ENCODE measurements around the gene MCU. TPM values are rescaled to one million over a fixed set of nuclear protein-coding genes. Genes with fewer than 3 reads are reported as not detected.

Gene MCU
- polyA plus RNA-seq, 1 donor (not counting 4 experiments of a cell fraction or from before 2014, with no cell fraction given), result 103 TPM

- H3K27me3 ChIP-seq (ENCODE audit: control insufficient read depth, extremely low read depth, insufficient read depth, low read length), result no peaks in the 10 kb centered on the region
- dilution Hi-C loops (cut with MboI; ENCODE audit: extremely low pct_ligation_motif_present, low sequenced_read_pairs), result no loop called here
Measured at GRCh38 chr10:72702868-72703581, 11.1 kb downstream of the MCU start.

GRCh38 chr10:72704117-72704516 lies 12.2 kb downstream of the MCU start:
- Histone ChIP-seq H3K9ac (ENCODE audit: control insufficient read depth, extremely low read depth, insufficient read depth, low read length) (no peak overlapping the region), H3K79me2 (ENCODE audit: control insufficient read depth, insufficient read depth, low read length) (peaks cover 83% of the 10 kb centered on the region), H4K20me1 (ENCODE audit: control insufficient read depth, extremely low read depth, insufficient read depth, low read length) (no peaks in the 10 kb centered on the region), H2AFZ (ENCODE audit: control insufficient read depth, low read length) (no peak overlapping the region), H3K4me2 (ENCODE audit: control insufficient read depth, extremely low read depth, insufficient read depth, low read depth, low read length) (no peak overlapping the region), H3K4me1 (ENCODE audit: control insufficient read depth, extremely low read depth, insufficient read depth, low read length) (no peaks in the 10 kb centered on the region), H3K9me3 (ENCODE audit: control insufficient read depth, low read depth, low read length) (no peaks in the 10 kb centered on the region), H3K27ac (ENCODE audit: control insufficient read depth, insufficient read depth, low read length) (no peak overlapping the region), H3K4me3 (ENCODE audit: control insufficient read depth in 2 of 3, extremely low read depth in 1 of 3, insufficient read depth in 2 of 3, low read depth in 1 of 3, low read length in 3 of 3) (no peak overlapping the region), H3K27me3 (ENCODE audit: control insufficient read depth, extremely low read depth, insufficient read depth, low read length) (no peaks in the 10 kb centered on the region), H3K9me1 (ENCODE audit: control insufficient read depth, extremely low read depth, insufficient read depth, low read length) (no peaks in the 10 kb centered on the region), H3K36me3 (ENCODE audit: control insufficient read depth in 2 of 2, extremely low read depth in 1 of 2, insufficient read depth in 2 of 2, low read length in 2 of 2) (no peaks in the 10 kb centered on the region)
- DNase-seq (ENCODE audit: low read depth, low spot score) (no peak), FAIRE-seq (no peak)
- dilution Hi-C loops (cut with MboI; ENCODE audit: extremely low pct_ligation_motif_present, low sequenced_read_pairs), result no loop called here
- TF ChIP-seq CTCF (optimal IDR thresholded peaks at IDR 0.05 in 1 of 3, IDR thresholded peaks at IDR 0.05 in 1 of 3, conservative IDR thresholded peaks at IDR 0.05 in 1 of 3; ENCODE audit: extremely low read depth in 1 of 3, insufficient read depth in 2 of 3, low read length in 3 of 3) (no peak), EZH2 (IDR thresholded peaks at IDR 0.05; ENCODE audit: low read length) (no peak)

More at GRCh38 chr10:72702868-72703581, 11.1 kb downstream of the MCU start:
- H3K4me2 ChIP-seq (ENCODE audit: control insufficient read depth, extremely low read depth, insufficient read depth, low read depth, low read length), result no peak overlapping the region
- H3K27ac ChIP-seq (ENCODE audit: control insufficient read depth, insufficient read depth, low read length), result no peak overlapping the region
- no peaks in the 10 kb centered on the region for H3K9me1 ChIP-seq (ENCODE audit: control insufficient read depth, extremely low read depth, insufficient read depth, low read length)
- H3K9me3 ChIP-seq (ENCODE audit: control insufficient read depth, low read depth, low read length), result no peaks in the 10 kb centered on the region
- no peaks in the 10 kb centered on the region for H4K20me1 ChIP-seq (ENCODE audit: control insufficient read depth, extremely low read depth, insufficient read depth, low read length)
- no peaks in the 10 kb centered on the region for H3K4me1 ChIP-seq (ENCODE audit: control insufficient read depth, extremely low read depth, insufficient read depth, low read length)
- peaks cover 85% of the 10 kb centered on the region for H3K79me2 ChIP-seq (ENCODE audit: control insufficient read depth, insufficient read depth, low read length)
- no peaks in the 10 kb centered on the region for H3K36me3 ChIP-seq (ENCODE audit: control insufficient read depth in 2 of 2, extremely low read depth in 1 of 2, insufficient read depth in 2 of 2, low read length in 2 of 2)
- H3K4me3 ChIP-seq (ENCODE audit: control insufficient read depth in 2 of 3, extremely low read depth in 1 of 3, insufficient read depth in 2 of 3, low read depth in 1 of 3, low read length in 3 of 3), result no peak overlapping the region
- H3K9ac ChIP-seq (ENCODE audit: control insufficient read depth, extremely low read depth, insufficient read depth, low read length), result no peak overlapping the region
- H2AFZ ChIP-seq (ENCODE audit: control insufficient read depth, low read length), result no peak overlapping the region
- FAIRE-seq (no peak), DNase-seq (ENCODE audit: low read depth, low spot score) (no peak)
- no peak for TF ChIP-seq CTCF (optimal IDR thresholded peaks at IDR 0.05 in 1 of 3, IDR thresholded peaks at IDR 0.05 in 1 of 3, conservative IDR thresholded peaks at IDR 0.05 in 1 of 3; ENCODE audit: extremely low read depth in 1 of 3, insufficient read depth in 2 of 3, low read length in 3 of 3)
- no peak for TF ChIP-seq EZH2 (IDR thresholded peaks at IDR 0.05; ENCODE audit: low read length)

All from keratinocyte (primary cell).